Heart left ventricle (tissue), 16 donors: Measurements from ENCODE around the gene APMAP. TPM values are rescaled to one million over a fixed set of nuclear protein-coding genes. Genes with fewer than 3 reads are reported as not detected.
A peak's percentile ranks its signal among the peaks of the same experiment; 100 is the strongest.

ENCODE experiments used
- ATAC-seq, 4 donors: fragments of 200-7000 bp; cut with Tn5 transposase; one replicate each; pipeline ENCODE4 v1.9.1; 2020 to 2022; ENCODE audit warnings: moderate library complexity in 4 of 4, mild to moderate bottlenecking in 3 of 4, moderate number of reproducible peaks in 1 of 4
- DNase-seq, 5 donors: peaks; one replicate each; pipeline ENCODE4 v3.0.0-alpha.2; 2020
- H3K27ac ChIP-seq, 12 donors: fragments of 200-600 bp; sonication (generic) in 4 of 12; one replicate each; pipeline versions ENCODE4 v1.5.0 to v1.8.0; 2016 to 2022; ENCODE audit warnings: mild to moderate bottlenecking in 2 of 12
- H3K27me3 ChIP-seq, 9 donors: fragments of 200-600 bp; sonication (generic) in 2 of 9; one replicate each; pipeline versions ENCODE4 v1.5.1 to v1.8.0; 2016 to 2022; ENCODE audit warnings: mild to moderate bottlenecking in 3 of 9
- H3K36me3 ChIP-seq, 9 donors: fragments of 200-600 bp; sonication (generic) in 2 of 9; one replicate each; pipeline versions ENCODE4 v1.5.0 to v1.8.0; 2018 to 2022; ENCODE audit warnings: mild to moderate bottlenecking in 2 of 9
- H3K4me1 ChIP-seq, 12 donors: fragments of 200-600 bp; sonication (generic) in 4 of 12; one replicate each; pipeline versions ENCODE4 v1.5.0 to v1.8.0; 2016 to 2022; ENCODE audit warnings: mild to moderate bottlenecking in 3 of 12
- H3K4me3 ChIP-seq, 12 donors: fragments of 200-600 bp; sonication (generic) in 4 of 12; one replicate each; pipeline versions ENCODE4 v1.5.0 to v1.8.0; 2017 to 2022; ENCODE audit warnings: mild to moderate bottlenecking in 9 of 12, moderate library complexity in 4 of 12
- H3K9me3 ChIP-seq, 12 donors: fragments of 200-600 bp; sonication (generic) in 4 of 12; one replicate each; pipeline versions ENCODE4 v1.5.0 to v1.8.0; 2016 to 2022; ENCODE audit warnings: mild to moderate bottlenecking in 1 of 12
- POLR2A ChIP-seq, 2 donors: fragments of 450-650 bp; IDR thresholded peaks; one replicate each; pipeline ENCODE4 v1.6.1; 2017; ENCODE audit warnings: antibody characterized with exemption in 2 of 2, mild to moderate bottlenecking in 2 of 2, moderate library complexity in 2 of 2
- WGBS, 4 donors: extraction: QIAGEN DNeasy Blood & Tissue Kit in 2 of 4; methylation state at CpG; one replicate each; pipeline versions ENCODE4 v1.1.5 to v1.1.7; 2013 to 2018; 5-methylcytosine and 5-hydroxymethylcytosine counted together
- intact Hi-C, 10 donors: fragments of 100-400 bp; cut with DNase I; formaldehyde crosslinking; loops; one replicate each; pipeline versions ENCODE4 v1.11.1 to v1.14.2; 2022
- polyA plus RNA-seq, 2 donors: library from polyadenylated mRNA; stranded (reverse); fragments of 200-250 nt; gene quantifications; one replicate each; pipeline ENCODE4 v1.2.3, GENCODE V29; 2013
- total RNA-seq, 9 donors: library from RNA; depleted of rRNA in 2 of 9; stranded (reverse); fragments of >200 nt in 2 of 9; fragmentation: NEBNext Ultra II Directional in 3 of 9; extraction: Animal tissue kit (Norgen Biotek cat#: 25700) in 3 of 9; gene quantifications; one replicate each; pipeline versions ENCODE4 v1.1.0 to v1.2.4, GENCODE V29; 2016 to 2023
- TF ChIP-seq, protein P1 (sequence below), 12 donors: fragments of 200-600 bp; sonication (generic) in 4 of 12; IDR thresholded peaks; one replicate each; pipeline versions ENCODE4 v1.5.0 to v1.8.0; 2018 to 2022; ENCODE audit warnings: antibody characterized with exemption in 12 of 12, mild to moderate bottlenecking in 5 of 12
- donor health status: ischemic (EF 13 %, LVEDD 7.1; RV severe dilation, severe dysfunction).
- donor health status: healthy with polysubstance abuse.
- donor health status: DM: no; HTN: yes; CAD: no.
- donor health status: DM: no; HTN: no; CAD: no.
- donor health status: ischemic (EF 25% LVEDD 6.9; RV normal size, moderate dysfunction).
- donor health status: ischemic (EF 25% LVEDD 5.7; RV mildly dilated, moderate dysfunction).
- donor health status: healthy.
- donor health status: DM: yes; HTN: yes; CAD: no.
- donor health status: ischemic (EF 35%, LVEDD 5.7; RV mildly dilated, moderate dysfunction).
- donor health status: nonischemic (EF 11% LVEDD 7.7; RV severe dilation, severe dysfunction).
- donor health status: DM: yes; HTN: yes; CAD: no.
- donor health status: PGD.
- donor health status: ischemic (EF 29% LVEDD 5.4; RV normal size, mild dysfunction).
- donor health status: nonischemic (EF 23%, LVEDD 6.1; RV moderate dilation, normal function).

The APMAP gene
- total and polyA plus RNA-seq, 11 donors, result 16.2 to 61.3 (median 31.9) TPM

DNA sequence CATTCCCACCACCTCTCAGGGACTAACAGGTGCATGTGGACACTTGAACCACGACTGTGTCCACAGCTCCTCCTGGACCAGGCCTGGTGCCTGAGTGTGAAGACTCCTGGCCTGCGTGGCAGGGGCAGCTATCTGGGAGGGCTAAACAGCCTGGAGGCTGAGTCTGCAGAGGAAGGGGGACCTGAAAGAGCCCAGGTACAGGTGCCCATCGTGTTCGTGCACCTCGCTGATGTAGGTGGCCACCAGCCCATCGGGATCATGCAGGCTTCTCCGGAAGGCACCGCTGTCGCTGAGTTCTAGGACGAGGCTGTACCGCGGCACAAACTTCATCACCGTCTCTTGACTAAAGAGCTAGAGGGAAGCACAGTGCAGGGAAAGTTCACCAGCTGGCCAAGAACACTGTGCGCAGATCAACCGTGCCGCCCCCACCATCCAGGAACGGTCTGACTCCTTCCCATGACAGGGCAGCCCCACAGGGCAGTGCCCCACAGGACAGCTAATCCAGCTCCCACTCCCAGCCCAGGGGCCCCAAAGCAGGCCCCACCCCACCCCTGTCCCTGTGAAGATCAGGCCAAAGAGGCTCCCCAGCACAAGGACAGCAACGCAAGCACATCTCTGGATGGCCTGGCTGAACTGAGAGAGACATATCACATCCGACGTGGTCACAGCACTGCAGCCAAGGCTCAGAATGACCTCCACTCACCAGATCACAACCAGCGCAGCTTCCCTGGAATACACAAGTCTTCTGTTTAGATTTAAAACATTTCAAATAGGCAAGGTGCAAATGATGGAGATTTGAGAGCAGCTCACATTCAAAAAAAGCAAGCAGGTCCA lies 28.7 kb downstream of the APMAP start:
- H3K36me3 ChIP-seq, result peaks cover 0 to 97% (median 81%) of the 10 kb centered on the region in 9 donors
- H3K4me1 ChIP-seq, result peaks cover 0 to 5% (median 0%) of the 10 kb centered on the region in 12 donors
- 94 to 97% (median 96%) methylated on average over 18 to 21 of the region's 21 CpGs for WGBS, 4 donors
- intact Hi-C loops, result loop anchor here in 1 of 10 donors (10.0 kb wide), 1 partner anchor 51 kb away; no protein-coding TSS in a partner anchor
- DNase-seq (no peak), ATAC-seq (no peak)
- H3K27me3 ChIP-seq, result no peaks in the 10 kb centered on the region
- H3K9me3 ChIP-seq, result no peaks in the 10 kb centered on the region
- no peak overlapping the region for H3K4me3 ChIP-seq
- H3K27ac ChIP-seq, result no peak overlapping the region
- TF ChIP-seq, protein P1, sequence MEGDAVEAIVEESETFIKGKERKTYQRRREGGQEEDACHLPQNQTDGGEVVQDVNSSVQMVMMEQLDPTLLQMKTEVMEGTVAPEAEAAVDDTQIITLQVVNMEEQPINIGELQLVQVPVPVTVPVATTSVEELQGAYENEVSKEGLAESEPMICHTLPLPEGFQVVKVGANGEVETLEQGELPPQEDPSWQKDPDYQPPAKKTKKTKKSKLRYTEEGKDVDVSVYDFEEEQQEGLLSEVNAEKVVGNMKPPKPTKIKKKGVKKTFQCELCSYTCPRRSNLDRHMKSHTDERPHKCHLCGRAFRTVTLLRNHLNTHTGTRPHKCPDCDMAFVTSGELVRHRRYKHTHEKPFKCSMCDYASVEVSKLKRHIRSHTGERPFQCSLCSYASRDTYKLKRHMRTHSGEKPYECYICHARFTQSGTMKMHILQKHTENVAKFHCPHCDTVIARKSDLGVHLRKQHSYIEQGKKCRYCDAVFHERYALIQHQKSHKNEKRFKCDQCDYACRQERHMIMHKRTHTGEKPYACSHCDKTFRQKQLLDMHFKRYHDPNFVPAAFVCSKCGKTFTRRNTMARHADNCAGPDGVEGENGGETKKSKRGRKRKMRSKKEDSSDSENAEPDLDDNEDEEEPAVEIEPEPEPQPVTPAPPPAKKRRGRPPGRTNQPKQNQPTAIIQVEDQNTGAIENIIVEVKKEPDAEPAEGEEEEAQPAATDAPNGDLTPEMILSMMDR (IDR thresholded peaks at IDR 0.05), result no peak
- TF ChIP-seq POLR2A (IDR thresholded peaks at IDR 0.05), result no peak

DNA sequence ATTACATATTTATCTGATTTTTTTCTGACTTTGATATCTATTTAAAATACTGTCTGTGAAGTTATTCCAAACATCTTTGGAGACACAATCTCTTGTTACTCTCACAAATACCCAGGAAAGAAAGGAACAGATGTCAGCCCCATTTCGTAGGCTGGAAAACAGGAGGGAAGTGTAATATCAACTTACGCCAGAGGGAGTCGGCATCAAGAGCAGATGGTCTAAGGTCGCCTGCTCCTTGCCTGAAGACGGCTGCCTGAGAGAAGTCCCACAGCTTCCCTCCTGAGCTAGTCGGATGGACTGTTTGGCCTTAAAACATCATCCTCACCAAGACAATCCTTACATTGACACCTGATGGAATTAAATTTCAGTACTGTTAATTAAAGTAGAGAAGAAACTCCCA lies 30.0 kb downstream of the APMAP start:
- no peak overlapping the region for H3K27ac ChIP-seq
- H3K36me3 ChIP-seq, result peaks cover 0 to 97% (median 73%) of the 10 kb centered on the region in 9 donors
- no peaks in the 10 kb centered on the region for H3K9me3 ChIP-seq
- intact Hi-C loops, result loop anchor here in 1 of 10 donors (10.0 kb wide), 1 partner anchor 52 kb away; no protein-coding TSS in a partner anchor
- H3K4me3 ChIP-seq, result no peak overlapping the region
- no peak for TF ChIP-seq POLR2A (IDR thresholded peaks at IDR 0.05)
- TF ChIP-seq, protein P1 (IDR thresholded peaks at IDR 0.05), result no peak
- H3K4me1 ChIP-seq, result peaks cover 0 to 5% (median 0%) of the 10 kb centered on the region in 12 donors
- WGBS, 4 donors, result 93 to 98% (median 94%) methylated on average over 6 of the region's 6 CpGs
- DNase-seq, result no peak
- H3K27me3 ChIP-seq, result no peaks in the 10 kb centered on the region
- ATAC-seq, result no peak

DNA sequence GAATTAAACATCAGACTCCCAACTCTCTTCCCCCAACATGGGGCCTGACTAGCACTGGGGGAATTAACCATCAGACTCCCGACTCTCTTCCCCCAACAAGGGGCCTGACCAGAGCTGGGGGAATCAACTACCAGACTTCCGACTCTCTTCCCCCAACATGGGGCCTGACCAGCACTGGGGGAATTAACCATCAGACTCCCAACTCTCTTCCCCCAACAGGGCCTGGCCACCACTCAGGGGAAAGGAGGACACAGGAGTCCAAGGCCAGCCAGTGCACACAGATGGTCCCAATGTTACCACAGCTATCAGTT lies 30.4 kb downstream of the APMAP start:
- H3K27me3 ChIP-seq, result no peaks in the 10 kb centered on the region
- intact Hi-C loops, result loop anchor here in 1 of 10 donors (10.0 kb wide), 1 partner anchor 53 kb away; no protein-coding TSS in a partner anchor
- no peak overlapping the region for H3K27ac ChIP-seq
- H3K4me1 ChIP-seq, result peaks cover 0 to 5% (median 0%) of the 10 kb centered on the region in 12 donors
- TF ChIP-seq, protein P1 (IDR thresholded peaks at IDR 0.05), result no peak
- no peak for TF ChIP-seq POLR2A (IDR thresholded peaks at IDR 0.05)
- no peak for ATAC-seq
- H3K9me3 ChIP-seq, result no peaks in the 10 kb centered on the region
- H3K4me3 ChIP-seq, result no peak overlapping the region
- 93 to 96% (median 94%) methylated on average over 2 of the region's 2 CpGs for WGBS, 4 donors
- peaks cover 0 to 97% (median 69%) of the 10 kb centered on the region in 9 donors for H3K36me3 ChIP-seq
- DNase-seq, result no peak

DNA sequence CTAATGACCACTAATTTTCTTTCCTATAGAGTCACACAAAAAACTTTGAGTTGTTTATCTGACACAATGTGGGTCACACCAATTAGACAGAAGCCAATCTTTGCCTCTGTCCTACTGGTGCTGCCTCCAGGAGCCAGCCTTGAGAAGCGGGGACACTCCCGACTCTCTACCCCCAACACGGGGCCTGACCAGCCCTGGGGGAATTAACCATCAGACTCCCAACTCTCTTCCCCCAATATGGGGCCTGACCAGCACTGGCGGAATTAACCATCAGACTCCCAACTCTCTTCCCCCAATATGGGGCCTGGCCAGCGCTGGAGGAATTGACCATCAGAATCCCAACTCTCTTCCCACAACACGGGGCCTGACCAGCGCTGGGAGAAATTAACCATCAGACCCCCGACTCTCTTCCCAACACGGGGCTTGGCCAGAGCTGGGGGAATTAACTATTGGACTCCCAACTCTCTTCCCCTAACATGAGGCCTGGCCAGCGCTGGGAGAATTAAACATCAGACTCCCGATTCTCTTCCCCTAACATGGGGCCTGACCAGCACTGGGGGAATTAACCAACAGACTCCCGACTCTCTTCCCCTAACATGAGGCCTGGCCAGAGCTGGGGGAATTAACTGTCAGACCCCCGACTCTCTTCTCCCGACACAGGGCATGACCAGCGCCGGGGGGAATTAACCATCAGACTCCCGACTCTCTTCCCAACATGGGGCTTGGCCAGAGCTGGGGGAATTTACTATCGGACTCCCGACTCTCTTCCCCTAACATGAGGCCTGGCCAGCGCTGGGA lies 31.0 kb downstream of the APMAP start:
- DNase-seq, result no peak
- WGBS, 4 donors, result 81 to 92% (median 90%) methylated on average over 20 of the region's 20 CpGs
- Histone ChIP-seq H3K27me3 (no peaks in the 10 kb centered on the region), H3K27ac (peak overlapping the region in 1 of 12 donors; percentile 70), H3K9me3 (no peaks in the 10 kb centered on the region), H3K36me3 (peaks cover 0 to 93% (median 64%) of the 10 kb centered on the region in 9 donors), H3K4me3 (no peak overlapping the region), H3K4me1 (peaks cover 0 to 5% (median 0%) of the 10 kb centered on the region in 12 donors)
- no peak for ATAC-seq
- TF ChIP-seq, protein P1 (IDR thresholded peaks at IDR 0.05), result no peak
- TF ChIP-seq POLR2A (IDR thresholded peaks at IDR 0.05), result no peak
- intact Hi-C loops, result loop anchor here in 1 of 10 donors (10.0 kb wide), 1 partner anchor 53 kb away; no protein-coding TSS in a partner anchor
